H1 (cell line): ENCODE data around the gene KCTD20. TPM values are rescaled to one million over a fixed set of nuclear protein-coding genes. Genes with fewer than 3 reads are reported as not detected.

ENCODE experiments used
- CBX5 ChIP-seq: fragments of 300-800, 300-1000 bp; sonication (generic); IDR thresholded peaks from 2 replicates; pipeline ENCODE4 v1.7.1; 2016; ENCODE audit warnings: antibody characterized with exemption, low read length, low read depth
- HDAC2 ChIP-seq, 2 experiments: fragments of 300-600 bp in 1 of 2; sonication (generic) in 1 of 2; IDR thresholded peaks; 2 replicates each; pipeline ENCODE4 v1.6.1; 2011 to 2012; ENCODE audit warnings: low read depth in 2 of 2, low read length in 2 of 2, mild to moderate bottlenecking in 2 of 2, moderate library complexity in 2 of 2, borderline replicate concordance in 1 of 2, inconsistent platforms in 1 of 2
- HDAC6 ChIP-seq: IDR thresholded peaks from one replicate; pipeline ENCODE4 v1.7.1; 2012; ENCODE audit warnings: low read depth, mild to moderate bottlenecking, inconsistent platforms, low read length, moderate library complexity
- JUND ChIP-seq: IDR thresholded peaks from 2 replicates; pipeline ENCODE4 v1.6.1; 2011; ENCODE audit warnings: mild to moderate bottlenecking, improper control_type of control experiment, low read length
- KDM4A ChIP-seq: IDR thresholded peaks from one replicate; pipeline ENCODE4 v1.7.1; 2012; ENCODE audit warnings: low read depth, mild to moderate bottlenecking, moderate library complexity, low read length, inconsistent platforms; ENCODE audit not compliant: severe bottlenecking
- MAFK ChIP-seq: IDR thresholded peaks from 2 replicates; pipeline ENCODE4 v1.6.1; 2012; ENCODE audit warnings: low read depth, mild to moderate bottlenecking, improper control_type of control experiment, low read length
- RFX5 ChIP-seq: IDR thresholded peaks from 2 replicates; pipeline ENCODE4 v1.6.1; 2011; ENCODE audit warnings: low read depth, low read length, improper control_type of control experiment, borderline replicate concordance
- RXRA ChIP-seq: IDR thresholded peaks from 2 replicates; pipeline ENCODE4 v1.6.1; 2011; ENCODE audit warnings: low read depth, mild to moderate bottlenecking, low read length, moderate library complexity; ENCODE audit not compliant: insufficient read depth
- SP1 ChIP-seq: IDR thresholded peaks from 2 replicates; pipeline ENCODE4 v1.6.1; 2011; ENCODE audit warnings: low read depth, low read length
- SP4 ChIP-seq: IDR thresholded peaks from 2 replicates; pipeline ENCODE4 v1.6.1; 2012; ENCODE audit warnings: low read length, inconsistent platforms
- YY1 ChIP-seq: IDR thresholded peaks from 2 replicates; pipeline ENCODE4 v1.6.1; 2011; ENCODE audit warnings: low read depth, mild to moderate bottlenecking, low read length
- polyA plus RNA-seq, 7 experiments: library from polyadenylated mRNA; depleted of rRNA in 3 of 7; stranded (reverse) in 5 of 7; unstranded in 2 of 7; fragments of >200 nt in 5 of 7; fragments of 200-250 nt in 2 of 7; gene quantifications; 1 replicate in 5 of 7; 2 replicates in 1 of 7; 4 replicates in 1 of 7; pipeline versions ENCODE4 v1.2.1 to v1.2.3, GENCODE V29; 2011 to 2013; ENCODE audit warnings: missing spikeins in 2 of 7, mixed read lengths in 2 of 7
- total RNA-seq: library from RNA; stranded (reverse); fragmentation: NEBNext Ultra II Directional; extraction: Animal tissue kit (Norgen Biotek cat#: 25700); gene quantifications from 2 replicates; pipeline ENCODE4 v1.2.1, GENCODE V29; 2021
- TF ChIP-seq, protein P1 (sequence below): IDR thresholded peaks from 2 replicates; pipeline ENCODE4 v1.6.1; 2011; ENCODE audit warnings: low read length, improper control_type of control experiment

KCTD20 gene
- total and polyA plus RNA-seq, 2 of the 8 experiments (the other 6 are each of a cell fraction or from before 2014, with no cell fraction given) = 10.1 to 26.2 TPM

GRCh38 chr6:36493859-36494258 lies 51.1 kb downstream of the KCTD20 start (continued):
- TF ChIP-seq HDAC6 (no peak), MAFK (no peak), JUND (no peak), KDM4A (no peak), SP4 (no peak), CBX5 (no peak), HDAC2 (IDR thresholded peaks at IDR 0.05; ENCODE audit: borderline replicate concordance in 1 of 2, low read depth in 2 of 2, low read length in 2 of 2) (no peak), RFX5 (no peak), YY1 (no peak), SP1 (no peak), RXRA (no peak)
- TF ChIP-seq, protein P1, sequence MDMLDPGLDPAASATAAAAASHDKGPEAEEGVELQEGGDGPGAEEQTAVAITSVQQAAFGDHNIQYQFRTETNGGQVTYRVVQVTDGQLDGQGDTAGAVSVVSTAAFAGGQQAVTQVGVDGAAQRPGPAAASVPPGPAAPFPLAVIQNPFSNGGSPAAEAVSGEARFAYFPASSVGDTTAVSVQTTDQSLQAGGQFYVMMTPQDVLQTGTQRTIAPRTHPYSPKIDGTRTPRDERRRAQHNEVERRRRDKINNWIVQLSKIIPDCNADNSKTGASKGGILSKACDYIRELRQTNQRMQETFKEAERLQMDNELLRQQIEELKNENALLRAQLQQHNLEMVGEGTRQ = no peak
